GM21825 (cell line): ENCODE data around the gene CAMTA1.
"Not testable (repeated sequence)": the region's sequence is repeated elsewhere in the genome, so short reads cannot be mapped to it uniquely, and the experiment has no call there.

Source experiments
- ATAC-seq: cut with Tn5 transposase; IDR thresholded peaks from one replicate; pipeline ENCODE4 v1.9.1; 2021; ENCODE audit warnings: mild to moderate bottlenecking, moderate library complexity; ENCODE audit not compliant: unreplicated experiment

Gene CAMTA1

DNA sequence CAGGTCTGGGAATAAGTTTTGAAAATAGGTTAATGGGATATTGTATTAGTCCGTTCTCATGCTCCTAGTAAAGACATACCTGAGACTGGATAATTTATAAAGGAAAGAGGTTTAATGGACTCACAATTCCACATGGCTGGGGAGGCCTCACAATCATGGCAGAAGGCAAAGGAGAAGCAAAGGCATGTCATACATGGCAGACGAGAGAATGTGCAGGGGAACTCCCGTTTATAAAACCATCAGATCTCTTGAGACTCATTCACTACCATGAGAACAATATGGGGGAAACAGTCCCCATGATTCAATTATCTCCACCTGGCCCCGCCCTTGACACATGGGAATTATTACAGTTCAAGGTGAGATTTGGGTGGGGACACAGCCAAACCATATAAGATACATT lies 60.5 kb downstream of the CAMTA1 start:
- not testable (repeated sequence) for ATAC-seq

DNA sequence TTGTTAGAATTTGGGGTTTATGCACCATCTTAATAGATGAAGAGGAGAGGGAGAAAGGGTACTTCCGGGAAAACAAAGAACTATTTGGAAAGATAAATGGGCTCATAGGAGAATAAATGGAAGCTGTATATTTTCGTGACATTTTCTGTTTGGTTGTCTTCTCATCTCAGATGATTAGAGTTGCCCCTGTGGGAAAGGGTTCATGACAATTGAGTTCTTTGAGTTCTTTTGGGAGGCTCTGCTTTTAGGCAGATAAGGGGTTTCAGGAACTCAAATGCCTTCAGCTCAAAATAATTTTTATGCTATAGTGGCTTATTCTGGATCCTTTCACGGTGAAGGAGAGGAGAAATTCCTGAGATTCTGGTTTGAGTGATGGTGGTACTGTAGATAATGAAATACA lies 63.6 kb downstream of the CAMTA1 start:
- ATAC-seq: no peak

DNA sequence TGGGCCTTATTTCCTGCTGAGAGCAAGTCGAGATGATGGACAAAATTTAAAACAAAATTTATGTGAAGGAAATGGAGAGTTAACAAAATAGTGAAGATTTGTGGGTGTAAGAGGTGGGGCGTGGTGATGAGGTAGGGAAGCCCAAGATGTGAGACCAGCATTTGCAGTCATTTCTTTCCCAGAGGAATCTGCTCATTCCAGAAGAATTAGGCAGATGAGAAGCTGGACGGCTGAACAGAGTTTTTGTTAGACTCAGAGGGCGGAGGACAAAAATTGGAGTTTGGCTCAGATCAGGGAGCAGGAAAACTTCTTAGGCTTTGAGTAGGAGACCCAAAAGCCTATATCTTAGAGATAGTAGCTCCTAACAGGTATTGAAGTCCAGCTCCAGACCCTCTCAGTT lies 65.3 kb downstream of the CAMTA1 start:
- no peak for ATAC-seq

DNA sequence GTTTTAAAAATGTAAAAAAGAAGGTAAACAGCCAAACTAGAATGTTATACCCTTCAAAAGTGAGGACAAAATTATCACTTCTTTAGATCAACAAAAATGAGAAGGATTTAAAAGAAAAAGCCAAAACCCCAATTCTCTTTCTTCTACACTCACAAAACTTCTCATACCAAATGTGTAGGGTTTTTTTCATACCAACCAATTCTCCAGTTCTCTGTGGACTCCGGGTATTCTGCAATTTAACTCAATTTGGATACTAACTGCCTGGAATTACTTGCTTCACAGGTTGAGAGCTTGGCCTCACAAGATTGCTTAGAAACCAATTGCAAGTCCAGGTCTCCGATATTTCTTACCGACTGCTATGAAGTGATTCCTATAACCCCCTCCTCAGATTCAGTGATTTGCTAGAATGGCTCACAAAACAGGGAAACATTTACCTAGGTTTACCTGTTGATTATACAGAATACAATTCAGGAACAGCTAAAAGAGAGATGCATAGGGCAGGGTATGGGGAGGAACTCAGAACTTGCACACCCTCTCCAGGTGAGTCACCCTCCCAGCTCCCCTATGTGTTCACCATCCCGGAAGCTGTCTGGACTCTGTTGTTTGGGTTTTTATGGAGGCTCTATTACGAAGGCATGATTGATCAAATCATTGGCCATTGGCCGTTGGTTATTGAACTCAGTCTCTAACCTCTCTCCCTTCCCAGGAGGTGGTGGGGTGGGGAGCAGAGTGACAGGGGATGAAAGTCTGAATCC lies 67.1 kb downstream of the CAMTA1 start:
- no peak for ATAC-seq

DNA sequence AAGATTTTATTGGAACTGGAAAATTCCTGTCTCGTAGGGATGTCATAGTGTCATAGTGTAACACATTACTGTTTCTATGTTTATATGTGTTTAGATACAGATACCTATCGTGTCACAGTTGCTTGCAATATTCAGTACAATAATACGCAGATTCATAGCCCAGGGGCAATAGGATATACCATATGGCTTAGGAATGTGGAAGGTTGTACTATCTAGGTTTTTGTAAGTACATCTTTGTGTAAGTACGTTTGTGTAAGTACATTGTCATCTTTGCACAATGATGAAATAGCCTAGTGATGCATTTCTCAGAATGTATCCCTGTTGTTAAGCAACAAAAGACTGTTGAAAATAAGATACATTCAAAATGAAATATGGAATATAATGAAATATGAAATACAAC lies 68.9 kb downstream of the CAMTA1 start:
- ATAC-seq: no peak

DNA sequence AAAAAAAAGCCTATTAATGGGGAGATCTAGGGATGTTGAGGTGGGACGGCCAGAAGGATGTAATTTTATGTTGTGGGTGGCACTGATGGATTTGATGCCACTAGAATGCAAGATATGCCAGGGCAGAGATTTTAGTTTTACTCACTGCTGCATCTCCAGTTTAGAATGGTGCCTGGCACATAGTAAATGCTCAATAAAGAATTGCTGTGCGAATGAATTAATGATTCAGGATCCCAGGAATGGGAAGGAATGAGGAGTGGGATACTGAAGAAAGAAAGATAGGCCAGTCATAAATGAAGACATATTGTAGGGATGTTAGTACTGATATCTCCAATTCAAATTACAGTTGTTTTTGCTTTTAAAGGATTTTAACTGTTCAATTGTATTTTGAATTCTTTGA lies 72.6 kb downstream of the CAMTA1 start:
- ATAC-seq: no peak

DNA sequence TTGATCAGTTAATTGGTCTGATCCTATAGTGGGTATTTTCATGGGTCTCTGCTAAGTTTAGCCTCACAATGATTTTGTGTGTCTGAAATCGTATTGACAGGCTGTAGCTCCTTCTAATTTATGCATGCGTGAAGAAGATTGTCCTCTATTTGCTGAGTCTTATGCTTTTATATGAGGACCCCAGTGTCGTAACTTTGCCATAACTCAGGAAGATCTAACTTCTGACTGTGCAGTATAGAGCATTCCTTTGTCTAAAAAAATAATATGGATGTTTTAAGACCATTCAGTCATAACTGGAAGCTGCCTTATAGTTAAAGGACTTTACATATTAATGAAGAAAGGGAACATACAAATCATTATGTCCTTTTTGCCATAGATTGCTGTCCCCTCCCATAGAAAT lies 73.3 kb downstream of the CAMTA1 start:
- ATAC-seq: no peak

DNA sequence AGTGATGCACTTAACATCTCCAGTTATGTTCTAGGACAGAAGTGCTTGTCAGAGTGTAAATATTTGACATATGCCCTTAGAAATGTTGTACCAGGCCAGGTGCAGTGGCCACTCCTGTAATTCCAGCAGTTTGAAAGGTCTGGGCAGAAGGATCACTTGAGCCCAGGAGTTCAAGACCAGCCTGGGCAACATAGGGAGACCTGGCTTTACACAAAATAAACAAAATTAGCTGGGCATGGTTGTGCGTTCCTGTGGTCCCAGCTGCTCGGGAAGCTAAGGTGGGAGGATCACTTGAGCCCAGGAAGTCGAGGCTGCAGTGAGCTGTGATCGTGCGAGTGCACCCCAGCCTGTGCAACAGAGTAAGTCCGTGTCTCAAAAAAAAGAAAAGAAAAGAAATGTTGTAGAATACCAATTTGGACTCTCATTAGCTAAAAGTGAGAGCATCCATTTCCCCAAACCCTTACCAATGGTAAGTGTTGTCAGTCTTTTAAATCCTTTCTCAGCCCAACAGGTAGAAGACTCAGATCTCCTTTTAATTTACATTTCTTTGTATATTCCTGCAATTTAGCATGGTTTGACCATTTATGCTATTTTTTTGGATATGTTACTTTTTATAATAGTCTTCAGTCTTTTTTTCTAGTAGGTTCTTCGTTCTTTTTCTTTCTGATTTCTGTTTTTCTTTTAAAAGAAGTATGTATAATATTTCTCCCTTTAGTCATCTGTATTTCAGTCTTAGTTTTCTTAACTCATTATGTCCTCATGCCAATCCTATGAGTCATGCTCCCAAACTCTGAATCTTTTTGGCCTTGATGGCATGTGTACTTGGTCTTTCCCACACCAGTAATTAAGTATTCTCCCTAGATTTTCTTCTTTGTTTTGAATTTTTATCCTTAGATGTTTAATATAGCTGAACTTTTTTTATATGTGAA lies 74.4 kb downstream of the CAMTA1 start:
- ATAC-seq: no peak

DNA sequence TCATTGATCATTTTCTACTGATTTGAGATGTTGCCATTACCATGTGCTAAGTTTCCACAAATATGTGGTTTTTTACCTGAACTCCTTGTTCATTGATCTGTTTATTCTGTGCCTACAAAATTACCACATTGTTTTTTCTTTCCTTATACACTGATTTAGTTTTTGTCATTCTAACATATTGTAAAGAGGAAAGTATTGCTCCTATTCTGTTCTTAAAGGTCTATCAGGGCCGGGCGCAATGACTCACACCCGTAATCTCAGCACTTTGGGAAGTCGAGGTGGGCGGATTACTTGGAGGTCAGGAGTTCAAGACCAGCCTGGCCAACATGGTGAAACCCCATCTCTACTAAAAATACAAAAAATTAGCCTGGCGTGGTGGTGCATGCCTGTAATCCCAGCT lies 75.1 kb downstream of the CAMTA1 start:
- no peak for ATAC-seq

DNA sequence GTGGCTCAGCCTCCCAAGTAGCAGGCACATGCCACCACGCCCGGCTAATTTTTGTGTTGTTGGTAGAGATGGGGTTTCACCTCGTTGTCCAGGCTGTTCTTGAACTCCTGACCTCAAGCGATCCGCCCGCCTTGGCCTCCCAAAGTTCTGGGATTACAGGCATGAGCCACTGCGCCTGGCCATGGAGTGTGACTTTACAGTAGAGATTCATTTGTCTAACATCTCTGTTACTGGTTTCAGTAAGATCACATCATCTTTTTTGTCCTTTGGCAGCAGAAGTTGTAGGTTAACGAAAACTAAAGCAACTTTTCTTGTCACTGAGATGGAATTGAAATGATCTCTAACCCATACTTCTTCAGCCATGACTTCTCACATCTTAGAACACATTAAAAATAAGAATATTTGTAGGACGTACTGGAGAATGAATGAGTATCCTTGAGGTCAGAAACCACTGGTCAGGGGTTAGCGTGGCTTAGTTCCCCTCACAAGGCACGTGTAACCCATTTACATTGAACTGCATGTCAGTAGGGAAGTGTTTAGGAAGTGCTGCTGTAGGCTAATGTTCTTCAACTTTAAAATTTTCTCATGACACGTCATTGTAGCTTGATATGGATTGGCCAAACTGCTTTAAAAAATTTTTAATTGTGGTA lies 75.9 kb downstream of the CAMTA1 start:
- peak; percentile 49 for ATAC-seq

DNA sequence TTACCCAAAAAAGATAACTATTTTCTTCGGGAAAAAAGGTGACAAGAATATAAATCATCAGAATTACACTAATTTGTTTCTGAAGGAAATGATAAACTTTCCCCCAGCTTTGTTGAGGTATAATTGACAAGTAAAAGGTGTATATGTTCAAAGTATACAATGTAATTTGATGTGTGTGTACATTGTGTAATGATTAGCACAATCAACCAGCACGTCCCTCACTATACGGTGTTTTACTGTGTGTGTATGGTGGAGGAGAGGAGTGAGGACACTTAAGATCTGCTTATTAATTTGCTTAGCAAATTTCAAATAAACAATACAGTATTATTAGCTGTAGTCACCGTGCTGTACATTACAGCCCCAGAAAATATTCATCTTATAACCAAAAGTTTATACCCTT lies 77.7 kb downstream of the CAMTA1 start:
- no peak for ATAC-seq

DNA sequence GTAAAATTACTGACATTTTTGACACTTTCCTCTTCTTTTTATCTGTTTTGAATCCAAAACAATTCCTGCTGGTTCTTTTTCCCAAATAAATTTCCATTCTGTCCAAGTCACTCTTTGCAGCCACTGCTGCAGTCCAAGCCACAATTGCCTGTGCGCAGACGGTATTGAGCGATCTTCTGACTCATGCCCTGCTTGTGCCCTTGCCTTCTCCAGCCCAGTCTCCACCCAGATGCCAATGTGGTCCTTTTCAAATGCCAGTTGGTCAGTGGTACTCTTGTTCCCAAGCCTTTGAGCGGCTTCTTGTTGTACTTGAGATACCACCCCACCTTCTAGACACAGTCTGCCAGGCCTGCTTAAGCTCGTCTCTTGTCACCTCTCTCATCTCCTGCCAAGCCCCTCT lies 78.9 kb downstream of the CAMTA1 start:
- no peak for ATAC-seq

DNA sequence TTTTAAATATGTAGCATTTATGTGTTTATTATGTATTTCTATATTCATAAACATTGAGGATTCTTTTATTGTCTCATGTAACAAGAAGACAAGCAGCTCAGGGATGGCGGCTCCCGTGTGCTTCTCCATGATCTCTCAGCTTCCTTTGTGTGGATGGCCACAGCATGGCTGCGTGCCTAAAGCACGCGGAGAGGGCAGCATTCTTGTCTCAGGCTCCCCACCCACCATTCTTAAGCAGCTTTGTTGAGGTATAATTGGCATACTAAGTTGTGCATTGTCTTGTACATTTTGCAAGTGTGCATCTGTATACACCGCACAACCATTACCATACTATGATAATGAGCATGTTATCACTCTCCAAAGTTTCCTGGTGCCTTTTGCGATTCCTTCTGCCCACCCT lies 81.6 kb downstream of the CAMTA1 start:
- ATAC-seq: no peak

DNA sequence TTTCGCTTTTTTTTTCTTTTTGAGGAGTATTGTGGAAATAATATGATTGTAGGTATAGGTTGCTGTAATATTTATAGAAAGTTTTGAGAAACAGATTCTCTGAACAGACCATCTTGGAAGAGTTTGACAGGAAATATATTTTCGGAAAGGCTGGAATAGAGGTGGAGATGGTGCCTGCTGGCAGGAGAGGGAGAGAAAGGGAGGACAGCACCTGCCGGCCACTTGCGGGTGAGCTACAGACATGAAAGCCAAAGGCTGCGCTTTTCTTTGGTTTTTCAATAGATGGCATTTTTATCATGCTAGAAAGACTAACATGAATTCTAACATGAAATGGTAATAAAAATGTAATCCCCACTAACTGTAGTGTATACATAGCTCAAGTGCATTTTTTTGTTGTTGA lies 82.1 kb downstream of the CAMTA1 start:
- no peak for ATAC-seq

DNA sequence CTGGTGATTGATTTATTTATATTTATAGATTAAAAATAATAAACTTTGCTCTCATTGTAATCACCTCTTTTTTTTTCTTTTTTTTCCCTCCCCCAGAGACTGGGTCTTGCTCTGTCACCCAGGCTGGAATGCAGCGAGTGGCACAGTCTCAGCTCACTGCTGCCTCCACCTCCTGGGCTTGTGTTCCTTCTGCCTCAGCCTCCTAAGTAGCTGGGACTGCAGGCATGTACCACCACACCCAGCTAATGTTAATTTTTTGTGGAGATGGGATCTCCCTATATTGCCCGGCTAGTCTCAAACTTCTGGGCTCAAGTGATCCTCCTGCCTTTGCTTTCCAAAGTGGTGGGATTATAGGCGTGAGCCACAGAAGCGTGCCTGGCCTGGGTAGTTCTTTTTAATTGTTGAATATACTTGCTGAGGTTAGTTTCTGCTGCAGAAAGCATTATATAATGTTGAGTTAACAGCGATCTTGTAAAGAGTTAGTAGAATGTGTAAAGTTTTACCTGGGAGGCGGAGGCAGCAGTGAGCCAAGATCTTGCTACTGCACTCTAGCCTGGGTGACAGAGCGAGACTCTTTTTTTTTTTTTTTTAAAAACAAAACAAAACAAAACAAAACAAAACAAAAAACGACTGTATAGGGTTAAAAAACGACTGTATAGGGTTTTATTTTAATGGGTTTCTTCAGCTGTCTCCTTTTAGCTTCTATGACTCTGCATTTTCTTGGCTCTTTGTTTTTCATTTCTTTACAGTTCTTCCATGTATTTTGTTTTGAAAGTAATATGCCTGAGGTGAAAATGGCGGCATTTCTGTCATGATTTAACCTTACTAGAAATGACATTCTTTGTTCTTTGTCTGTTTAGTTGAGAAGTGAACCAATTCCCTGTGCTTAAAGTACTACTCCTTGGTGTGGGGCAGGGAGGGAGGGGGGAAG lies 82.7 kb downstream of the CAMTA1 start:
- no peak for ATAC-seq

DNA sequence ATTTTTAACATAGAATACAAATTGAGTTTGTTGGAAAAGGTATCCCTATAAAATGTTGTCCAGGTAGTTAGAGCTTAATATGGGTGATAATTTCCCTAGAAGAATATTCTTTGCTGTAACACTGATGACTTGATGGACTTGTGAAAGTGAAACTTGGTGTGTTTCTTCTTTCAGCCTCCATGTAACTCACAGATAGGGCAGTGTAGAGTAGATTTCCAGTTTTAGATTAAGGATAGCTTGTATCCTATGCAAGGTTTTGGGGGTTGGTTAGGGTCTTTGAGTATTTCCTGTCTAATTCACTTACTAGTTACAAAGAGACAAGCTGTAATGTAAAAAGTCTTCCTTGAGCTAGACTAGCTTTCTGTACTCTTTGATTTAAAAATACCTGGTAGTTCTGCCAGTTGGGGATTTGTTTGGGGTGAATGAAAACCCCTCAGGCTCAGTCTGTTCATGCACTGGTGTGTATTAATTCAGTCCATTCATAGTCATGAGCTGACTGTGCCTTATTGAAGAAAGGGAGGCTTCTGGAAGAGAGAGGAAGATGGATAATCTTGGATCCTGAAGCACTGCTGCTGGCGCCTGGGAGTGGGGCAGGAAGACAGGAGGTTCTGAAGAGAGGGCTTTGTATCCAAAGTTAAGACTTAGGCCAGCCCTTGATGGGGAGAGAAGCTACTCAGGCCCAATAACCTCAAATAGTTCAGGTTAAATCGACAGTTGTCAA lies 83.6 kb downstream of the CAMTA1 start:
- no peak for ATAC-seq

DNA sequence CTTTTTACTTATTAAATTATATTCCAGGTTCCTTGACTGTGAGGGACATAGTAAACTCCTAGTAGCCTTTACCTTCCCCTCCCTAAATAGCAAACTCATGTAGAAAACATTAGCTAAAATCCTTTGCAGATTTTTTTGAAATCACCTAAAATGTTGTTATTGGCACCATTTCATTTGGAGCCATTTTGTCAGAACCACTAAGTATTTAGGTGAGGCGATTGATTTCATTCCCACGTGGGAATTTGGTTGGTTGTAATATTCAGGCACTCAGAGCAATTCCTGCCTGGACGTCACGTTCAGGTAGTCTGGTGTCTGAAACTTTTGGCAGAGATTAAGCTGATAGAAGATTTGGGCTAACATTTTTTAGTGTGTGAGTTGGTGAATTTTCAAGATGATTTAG lies 84.3 kb downstream of the CAMTA1 start:
- ATAC-seq: no peak

DNA sequence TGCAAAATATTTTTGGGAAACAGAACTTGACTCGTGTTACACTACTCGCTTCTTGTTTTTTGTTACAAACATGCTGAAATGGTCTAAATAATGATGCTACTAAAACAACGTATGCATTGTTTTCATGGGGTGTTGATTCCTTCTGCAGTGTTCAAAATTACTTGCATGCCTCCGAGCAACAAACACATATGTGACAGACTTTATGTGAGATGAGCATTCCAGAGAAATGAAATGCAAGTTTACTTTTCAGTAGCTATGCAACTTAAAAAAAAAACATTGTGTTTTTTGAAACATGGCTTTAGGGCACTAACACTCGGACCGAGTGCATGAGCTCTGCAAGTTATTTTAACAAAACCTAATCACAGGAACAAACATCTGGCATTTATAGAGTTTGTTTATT lies 84.8 kb downstream of the CAMTA1 start:
- ATAC-seq: no peak

DNA sequence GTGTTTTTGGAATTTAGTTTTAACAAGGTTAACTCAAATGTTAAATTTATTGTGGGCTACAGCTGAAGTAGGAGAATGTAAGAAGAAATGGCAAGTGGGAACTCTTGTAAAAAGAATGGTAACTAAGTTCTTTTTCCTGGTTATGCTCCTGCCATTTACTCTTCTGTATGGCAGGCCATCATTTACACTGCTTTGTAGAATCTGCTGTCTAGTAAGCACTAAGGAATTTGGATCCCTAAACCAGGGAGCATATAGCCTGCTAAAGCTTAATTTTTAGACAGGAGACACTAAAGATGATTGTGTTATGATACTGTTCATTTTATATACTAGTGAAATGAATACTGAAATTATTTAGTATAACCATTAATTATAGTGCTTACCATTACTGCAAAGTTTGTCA lies 85.3 kb downstream of the CAMTA1 start:
- ATAC-seq: no peak
